ENCODE results near the gene TFB2M.

The TFB2M gene

GRCh38 chr1:246512230-246512629, 53.8 kb downstream of the TFB2M start:
- no peak for DNase-seq

- no peak for DNase-seq
Observed at GRCh38 chr1:246511203-246511602, 54.9 kb downstream of the TFB2M start.

- DNase-seq = no peak
Observed at GRCh38 chr1:246510147-246511030, 55.7 kb downstream of the TFB2M start.

GRCh38 chr1:246508897-246509688, 57.0 kb downstream of the TFB2M start:
- DNase-seq = no peak

- peak; percentile 89 for DNase-seq
Observed at GRCh38 chr1:246506674-246507481, 59.2 kb downstream of the TFB2M start, which contains the start of gene SMYD3. Gene SMYD3 (minus strand): TSS chr1:246507279.

GRCh38 chr1:246506367-246506673, 59.7 kb downstream of the TFB2M start:
- no peak for DNase-seq

- no peak for DNase-seq
Observed at GRCh38 chr1:246503341-246503740, 62.7 kb downstream of the TFB2M start.

- DNase-seq = peak; percentile 70
Observed at GRCh38 chr1:246497331-246497915, 68.6 kb downstream of the TFB2M start.

GRCh38 chr1:246492611-246493245, 73.3 kb downstream of the TFB2M start:
- DNase-seq = peak; percentile 76

GRCh38 chr1:246491551-246492053, 74.5 kb downstream of the TFB2M start:
- no peak for DNase-seq
